CD4-positive, alpha-beta T cell treated with Interleukin-15 for 1 hour (primary cell): ENCODE measurements around the gene SAP30L.

Source experiments
- DNase-seq: peaks from one replicate; pipeline ENCODE4 v3.0.0-alpha.2; 2020

SAP30L gene

GRCh38 chr5:154482528-154483449 lies 37.0 kb downstream of the SAP30L start:
- DNase-seq: no peak

- DNase-seq: no peak
These were observed 38.0 kb downstream of the SAP30L start for GRCh38 chr5:154483654-154484392.

GRCh38 chr5:154484393-154485095 lies 38.7 kb downstream of the SAP30L start:
- no peak for DNase-seq

- DNase-seq: no peak
These were observed 39.3 kb downstream of the SAP30L start for GRCh38 chr5:154485096-154485491.

- no peak for DNase-seq
These were observed 40.1 kb downstream of the SAP30L start for GRCh38 chr5:154485850-154486426.

- no peak for DNase-seq
These were observed 40.6 kb downstream of the SAP30L start for GRCh38 chr5:154486427-154486866.

GRCh38 chr5:154487541-154487940 lies 41.7 kb downstream of the SAP30L start:
- DNase-seq: no peak

GRCh38 chr5:154491941-154492340 lies 46.1 kb downstream of the SAP30L start:
- DNase-seq: no peak

GRCh38 chr5:154493274-154493673 lies 47.5 kb downstream of the SAP30L start:
- no peak for DNase-seq

- no peak for DNase-seq
These were observed 48.2 kb downstream of the SAP30L start for GRCh38 chr5:154494036-154494435.

GRCh38 chr5:154498591-154498990 lies 52.8 kb downstream of the SAP30L start:
- no peak for DNase-seq

GRCh38 chr5:154498994-154499393 lies 53.2 kb downstream of the SAP30L start:
- DNase-seq: no peak

- no peak for DNase-seq
These were observed 55.8 kb downstream of the SAP30L start for GRCh38 chr5:154501566-154501965.

- DNase-seq: no peak
These were observed 56.4 kb downstream of the SAP30L start for GRCh38 chr5:154502180-154502579.

GRCh38 chr5:154503698-154504039 lies 57.9 kb downstream of the SAP30L start:
- no peak for DNase-seq

GRCh38 chr5:154505567-154505966 lies 59.8 kb downstream of the SAP30L start:
- DNase-seq: no peak

GRCh38 chr5:154506049-154506715 lies 60.4 kb downstream of the SAP30L start:
- DNase-seq: no peak

- DNase-seq: no peak
These were observed 60.9 kb downstream of the SAP30L start for GRCh38 chr5:154506716-154507080.

GRCh38 chr5:154508114-154508513 lies 62.3 kb downstream of the SAP30L start:
- DNase-seq: no peak

- DNase-seq: no peak
These were observed 64.2 kb downstream of the SAP30L start for GRCh38 chr5:154509784-154510555.
